Lower lobe of right lung (tissue), 2 donors: ENCODE results near the gene SMARCA4. TPM values are rescaled to one million over a fixed set of nuclear protein-coding genes. Genes with fewer than 3 reads are reported as not detected.

Source experiments
- ATAC-seq, 2 donors: fragments of 200-7000 bp; cut with Tn5 transposase; one replicate each; pipeline ENCODE4 v1.9.1; 2020 to 2022; ENCODE audit warnings: mild to moderate bottlenecking in 2 of 2, moderate library complexity in 2 of 2
- DNase-seq: peaks from one replicate; pipeline ENCODE4 v3.0.0-alpha.2; 2020
- H3K27ac ChIP-seq: fragments of 200-600 bp; one replicate; pipeline ENCODE4 v1.8.0; 2022
- H3K27me3 ChIP-seq: fragments of 200-600 bp; one replicate; pipeline ENCODE4 v1.8.0; 2022; ENCODE audit warnings: low read depth
- H3K36me3 ChIP-seq: fragments of 200-600 bp; one replicate; pipeline ENCODE4 v1.8.0; 2022; ENCODE audit warnings: mild to moderate bottlenecking
- H3K4me1 ChIP-seq: fragments of 200-600 bp; one replicate; pipeline ENCODE4 v1.8.0; 2022
- H3K4me3 ChIP-seq: fragments of 200-600 bp; one replicate; pipeline ENCODE4 v1.8.0; 2022; ENCODE audit warnings: mild to moderate bottlenecking
- H3K9me3 ChIP-seq: fragments of 200-600 bp; one replicate; pipeline ENCODE4 v1.8.0; 2022
- intact Hi-C: fragments of 100-400 bp; cut with DNase I; formaldehyde crosslinking; loops from one replicate; pipeline ENCODE4 v1.11.0; 2022
- total RNA-seq: library from RNA; stranded (reverse); fragmentation: NEBNext Ultra II Directional; extraction: Animal tissue kit (Norgen Biotek cat#: 25700); gene quantifications from one replicate; pipeline ENCODE4 v1.2.1, GENCODE V29; 2021
- TF ChIP-seq, protein P1 (sequence below): fragments of 200-600 bp; IDR thresholded peaks from one replicate; pipeline ENCODE4 v1.8.0; 2022; ENCODE audit warnings: antibody characterized with exemption, mild to moderate bottlenecking
- donor health status: DM: no; HTN: yes; CAD: no; lungs with severe emphysema.

SMARCA4 gene
- total RNA-seq, 1 donor from 2014 or later: 85.0 TPM

DNA sequence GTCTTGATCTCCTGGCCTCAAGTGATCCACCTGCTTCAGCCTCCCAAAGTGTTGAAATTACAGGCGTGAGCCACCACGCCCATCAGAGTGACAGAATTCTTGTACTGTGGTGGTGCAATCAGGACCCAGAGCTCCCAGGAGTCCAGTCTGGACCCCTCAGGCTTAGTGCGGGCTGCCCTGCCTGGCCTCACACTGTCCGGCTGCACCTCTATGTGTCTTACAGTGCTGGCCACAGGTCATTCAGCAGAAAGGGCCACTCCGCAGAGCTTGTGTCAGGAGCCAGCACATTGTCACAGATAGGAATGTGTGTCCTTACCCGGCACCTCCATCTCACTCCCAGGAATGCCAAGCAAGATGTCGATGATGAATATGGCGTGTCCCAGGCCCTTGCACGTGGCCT, 49.2 kb downstream of the SMARCA4 start:
- peaks cover 88% of the 10 kb centered on the region for H3K36me3 ChIP-seq
- no peaks in the 10 kb centered on the region for H3K27me3 ChIP-seq
- no peak overlapping the region for H3K27ac ChIP-seq
- no peaks in the 10 kb centered on the region for H3K9me3 ChIP-seq
- intact Hi-C loops: no loop called here
- no peak overlapping the region for H3K4me3 ChIP-seq
- no peak for DNase-seq
- TF ChIP-seq, protein P1, sequence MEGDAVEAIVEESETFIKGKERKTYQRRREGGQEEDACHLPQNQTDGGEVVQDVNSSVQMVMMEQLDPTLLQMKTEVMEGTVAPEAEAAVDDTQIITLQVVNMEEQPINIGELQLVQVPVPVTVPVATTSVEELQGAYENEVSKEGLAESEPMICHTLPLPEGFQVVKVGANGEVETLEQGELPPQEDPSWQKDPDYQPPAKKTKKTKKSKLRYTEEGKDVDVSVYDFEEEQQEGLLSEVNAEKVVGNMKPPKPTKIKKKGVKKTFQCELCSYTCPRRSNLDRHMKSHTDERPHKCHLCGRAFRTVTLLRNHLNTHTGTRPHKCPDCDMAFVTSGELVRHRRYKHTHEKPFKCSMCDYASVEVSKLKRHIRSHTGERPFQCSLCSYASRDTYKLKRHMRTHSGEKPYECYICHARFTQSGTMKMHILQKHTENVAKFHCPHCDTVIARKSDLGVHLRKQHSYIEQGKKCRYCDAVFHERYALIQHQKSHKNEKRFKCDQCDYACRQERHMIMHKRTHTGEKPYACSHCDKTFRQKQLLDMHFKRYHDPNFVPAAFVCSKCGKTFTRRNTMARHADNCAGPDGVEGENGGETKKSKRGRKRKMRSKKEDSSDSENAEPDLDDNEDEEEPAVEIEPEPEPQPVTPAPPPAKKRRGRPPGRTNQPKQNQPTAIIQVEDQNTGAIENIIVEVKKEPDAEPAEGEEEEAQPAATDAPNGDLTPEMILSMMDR: no peak
- no peaks in the 10 kb centered on the region for H3K4me1 ChIP-seq
- no peak for ATAC-seq

DNA sequence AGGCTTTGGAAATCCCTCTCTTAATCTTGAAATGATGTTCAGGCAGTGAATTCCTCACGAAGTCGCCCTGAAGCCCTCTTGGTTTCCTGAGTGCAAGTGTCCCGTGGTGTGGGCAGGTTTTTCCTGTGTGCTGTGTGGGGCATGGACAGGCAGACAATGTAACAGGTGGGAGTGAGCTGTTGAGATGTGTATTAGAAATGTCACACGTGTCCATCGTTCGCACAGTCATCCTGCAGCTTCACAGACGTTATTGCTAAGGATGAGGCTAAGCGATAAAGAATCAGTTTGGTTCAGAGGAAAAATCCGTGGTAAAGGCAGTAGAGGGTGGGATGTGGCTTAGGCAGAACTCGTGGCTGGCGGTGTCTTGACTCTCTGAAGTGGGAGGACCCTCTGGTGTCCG, 51.7 kb downstream of the SMARCA4 start:
- ATAC-seq (no peak), DNase-seq (no peak)
- TF ChIP-seq, protein P1: no peak
- intact Hi-C loops: no loop called here
- H3K27ac ChIP-seq: no peak overlapping the region
- H3K4me1 ChIP-seq: no peaks in the 10 kb centered on the region
- peaks cover 99% of the 10 kb centered on the region for H3K36me3 ChIP-seq
- no peaks in the 10 kb centered on the region for H3K27me3 ChIP-seq
- no peaks in the 10 kb centered on the region for H3K9me3 ChIP-seq
- no peak overlapping the region for H3K4me3 ChIP-seq

DNA sequence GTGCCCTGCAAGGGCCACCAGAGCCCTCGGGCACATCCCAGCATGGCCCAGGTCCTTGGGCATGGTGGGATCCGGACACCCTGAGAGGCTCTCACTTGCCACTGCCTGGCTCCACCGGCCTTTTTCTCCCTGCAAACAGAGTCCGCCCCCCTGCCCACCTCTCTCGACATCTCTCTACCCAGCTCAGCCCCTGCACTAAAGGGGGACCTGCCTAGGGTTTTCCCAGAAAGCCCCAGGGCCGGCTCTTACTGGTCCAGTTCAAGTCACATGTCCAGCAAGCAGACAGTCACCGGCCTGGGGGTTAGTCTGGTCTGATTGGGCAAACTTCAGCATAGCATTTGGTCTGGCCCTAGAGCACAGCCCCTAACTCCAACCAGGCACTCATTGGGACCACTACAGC, 52.9 kb downstream of the SMARCA4 start:
- Histone ChIP-seq H3K27ac (no peak overlapping the region), H3K27me3 (no peaks in the 10 kb centered on the region), H3K4me1 (no peaks in the 10 kb centered on the region), H3K36me3 (peaks cover 99% of the 10 kb centered on the region), H3K9me3 (no peaks in the 10 kb centered on the region), H3K4me3 (no peak overlapping the region)
- intact Hi-C loops: no loop called here
- DNase-seq (no peak), ATAC-seq (no peak)
- TF ChIP-seq, protein P1: no peak

GRCh38 chr19:11014403-11014911, 53.6 kb downstream of the SMARCA4 start:
- Histone ChIP-seq H3K27ac (no peak overlapping the region), H3K27me3 (no peaks in the 10 kb centered on the region), H3K36me3 (peaks cover 100% of the 10 kb centered on the region), H3K4me1 (no peaks in the 10 kb centered on the region), H3K4me3 (no peak overlapping the region), H3K9me3 (no peaks in the 10 kb centered on the region)
- no peak for ATAC-seq
- TF ChIP-seq, protein P1: no peak
- DNase-seq: no peak
- intact Hi-C loops: no loop called here

GRCh38 chr19:11016631-11017030, 55.8 kb downstream of the SMARCA4 start:
- Histone ChIP-seq H3K27ac (no peak overlapping the region), H3K4me1 (no peaks in the 10 kb centered on the region), H3K36me3 (peaks cover 100% of the 10 kb centered on the region), H3K4me3 (no peak overlapping the region), H3K27me3 (no peaks in the 10 kb centered on the region), H3K9me3 (no peaks in the 10 kb centered on the region)
- no peak for DNase-seq
- intact Hi-C loops: no loop called here
- TF ChIP-seq, protein P1: no peak
- no peak for ATAC-seq
